AG04450 (cell line): ENCODE data around the gene CLSTN3. TPM values are rescaled to one million over a fixed set of nuclear protein-coding genes. Genes with fewer than 3 reads are reported as not detected.

Experiments used
- CTCF ChIA-PET: fragments of 300-600, 350-600 bp; formaldehyde crosslinking; extraction: SDS; loops from one replicate; lab custom pipeline; 2022; ENCODE audit warnings: antibody characterized with exemption, inconsistent platforms; lab: Charles Lee
- POLR2A ChIA-PET: fragments of 350-600 bp; formaldehyde crosslinking; extraction: SDS; loops from one replicate; lab custom pipeline; 2021; ENCODE audit warnings: antibody characterized with exemption, inconsistent platforms; lab: Yijun Ruan, JAX
- DNase-seq: peaks from one replicate; pipeline ENCODE4 v3.0.0-alpha.2; 2011; ENCODE audit warnings: low read depth, low spot score
- H3K27ac ChIP-seq: one replicate; pipeline ENCODE4 v1.5.1; 2012; ENCODE audit warnings: low read depth, low read length, control low read depth
- H3K27me3 ChIP-seq: one replicate; pipeline ENCODE4 v1.6.0; 2012; ENCODE audit warnings: low read length; ENCODE audit not compliant: control insufficient read depth, insufficient read depth
- H3K4me3 ChIP-seq: 2 replicates; pipeline ENCODE4 v1.5.1; 2011; ENCODE audit warnings: mild to moderate bottlenecking, low read depth, low read length, control low read depth
- H3K9me3 ChIP-seq: 2 replicates; pipeline ENCODE4 v1.5.1; 2012; ENCODE audit warnings: low read length; ENCODE audit not compliant: control insufficient read depth, insufficient read depth
- polyA plus RNA-seq: library from polyadenylated mRNA; depleted of rRNA; stranded (reverse); fragments of >200 nt; gene quantifications from 2 replicates; pipeline ENCODE4 v1.2.3, GENCODE V29; 2011
- TF ChIP-seq, protein P1 (sequence below): IDR thresholded peaks from 2 replicates; pipeline ENCODE4 v1.5.1; 2011; ENCODE audit warnings: low read depth, low read length, control low read depth, inconsistent platforms

Gene CLSTN3
- polyA plus RNA-seq, 1 experiment = 22.3 TPM

GRCh38 chr12:7139200-7139599 is 9.0 kb downstream of the CLSTN3 start:
- CTCF ChIA-PET = interaction anchor here (2.8 kb wide), 1 partner anchor 50 kb away, joined by 21 read pairs; the partner anchor contains the start of gene PEX5
- Histone ChIP-seq H3K27ac (no peak overlapping the region), H3K4me3 (no peak overlapping the region), H3K9me3 (no peaks in the 10 kb centered on the region), H3K27me3 (no peaks in the 10 kb centered on the region)
- TF ChIP-seq, protein P1, sequence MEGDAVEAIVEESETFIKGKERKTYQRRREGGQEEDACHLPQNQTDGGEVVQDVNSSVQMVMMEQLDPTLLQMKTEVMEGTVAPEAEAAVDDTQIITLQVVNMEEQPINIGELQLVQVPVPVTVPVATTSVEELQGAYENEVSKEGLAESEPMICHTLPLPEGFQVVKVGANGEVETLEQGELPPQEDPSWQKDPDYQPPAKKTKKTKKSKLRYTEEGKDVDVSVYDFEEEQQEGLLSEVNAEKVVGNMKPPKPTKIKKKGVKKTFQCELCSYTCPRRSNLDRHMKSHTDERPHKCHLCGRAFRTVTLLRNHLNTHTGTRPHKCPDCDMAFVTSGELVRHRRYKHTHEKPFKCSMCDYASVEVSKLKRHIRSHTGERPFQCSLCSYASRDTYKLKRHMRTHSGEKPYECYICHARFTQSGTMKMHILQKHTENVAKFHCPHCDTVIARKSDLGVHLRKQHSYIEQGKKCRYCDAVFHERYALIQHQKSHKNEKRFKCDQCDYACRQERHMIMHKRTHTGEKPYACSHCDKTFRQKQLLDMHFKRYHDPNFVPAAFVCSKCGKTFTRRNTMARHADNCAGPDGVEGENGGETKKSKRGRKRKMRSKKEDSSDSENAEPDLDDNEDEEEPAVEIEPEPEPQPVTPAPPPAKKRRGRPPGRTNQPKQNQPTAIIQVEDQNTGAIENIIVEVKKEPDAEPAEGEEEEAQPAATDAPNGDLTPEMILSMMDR = no peak
- POLR2A ChIA-PET = no interaction called here
- no peak for DNase-seq

GRCh38 chr12:7141351-7142005 is 11.3 kb downstream of the CLSTN3 start:
- Histone ChIP-seq H3K4me3 (no peak overlapping the region), H3K27ac (no peak overlapping the region), H3K27me3 (no peaks in the 10 kb centered on the region), H3K9me3 (no peaks in the 10 kb centered on the region)
- CTCF ChIA-PET = interaction anchor here (0.5 to 2.8 kb wide), 17 partner anchors 14 to 558 kb away, joined by 3 to 21 read pairs (median 5); partner anchors contain the start of gene PEX5
- no peak for DNase-seq
- TF ChIP-seq, protein P1 = no peak
- POLR2A ChIA-PET = no interaction called here

- ChIA-PET POLR2A (no interaction called here), CTCF (interaction anchor here (0.6 to 2.8 kb wide), 15 partner anchors 13 to 558 kb away, joined by 3 to 21 read pairs (median 6); partner anchors contain the start of gene PEX5)
- no peak for DNase-seq
- Histone ChIP-seq H3K27me3 (no peaks in the 10 kb centered on the region), H3K9me3 (no peaks in the 10 kb centered on the region), H3K27ac (no peak overlapping the region), H3K4me3 (no peak overlapping the region)
- TF ChIP-seq, protein P1 = peak; percentile 77
Observed at GRCh38 chr12:7142056-7142644, 12.0 kb downstream of the CLSTN3 start.

DNA sequence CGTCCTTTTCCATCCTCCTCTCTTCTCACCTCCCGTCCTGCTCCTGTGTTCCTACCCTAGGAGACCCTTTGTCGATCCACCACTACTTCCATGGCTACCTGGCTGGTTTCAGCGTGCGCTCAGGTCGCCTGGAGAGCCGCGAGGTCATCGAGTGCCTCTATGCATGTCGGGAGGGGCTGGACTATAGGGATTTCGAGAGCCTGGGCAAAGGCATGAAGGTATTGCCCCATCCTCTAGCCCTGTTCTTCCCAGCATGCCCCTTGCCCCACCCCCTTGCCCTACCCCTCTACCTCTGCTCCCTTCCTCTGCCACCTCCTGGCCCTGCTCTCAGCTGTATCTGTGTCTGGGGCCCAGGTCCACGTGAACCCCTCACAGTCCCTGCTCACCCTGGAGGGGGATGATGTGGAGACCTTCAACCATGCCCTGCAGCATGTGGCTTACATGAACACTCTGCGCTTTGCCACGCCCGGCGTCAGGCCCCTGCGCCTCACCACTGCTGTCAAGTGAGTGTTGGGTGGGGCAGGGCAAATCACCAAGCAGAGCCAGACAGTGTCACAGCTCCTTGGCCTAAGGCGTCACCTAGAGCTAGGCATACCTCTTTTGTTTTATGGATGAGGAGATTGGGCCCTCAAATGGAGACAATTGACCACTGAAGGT is 12.8 kb downstream of the CLSTN3 start:
- Histone ChIP-seq H3K27me3 (no peaks in the 10 kb centered on the region), H3K9me3 (no peaks in the 10 kb centered on the region), H3K4me3 (no peak overlapping the region), H3K27ac (no peak overlapping the region)
- POLR2A ChIA-PET = no interaction called here
- TF ChIP-seq, protein P1 = no peak
- CTCF ChIA-PET = interaction anchor here (0.9 to 3.1 kb wide), 9 partner anchors 11 to 496 kb away, joined by 3 to 33 read pairs (median 7); no protein-coding TSS in a partner anchor
- no peak for DNase-seq
